IMR-90 (cell line): ENCODE measurements around the gene OVCA2. TPM values are rescaled to one million over a fixed set of nuclear protein-coding genes. Genes with fewer than 3 reads are reported as not detected.
A peak's percentile ranks its signal among the peaks of the same experiment; 100 is the strongest.

Experiments used
- ATAC-seq: fragments of 200-7000 bp; cut with Tn5 transposase; 2 replicates; pipeline ENCODE4 v1.9.1; 2020; ENCODE audit warnings: low read depth, mild to moderate bottlenecking, moderate library complexity
- BruUV-seq: library from RNA; stranded (reverse); fragments of 400-500 nt; replicated peaks from 2 replicates; lab custom pipeline; 2021; lab: Mats Ljungman, UMichigan
- CTCF ChIA-PET: fragments of 300-600 bp; formaldehyde crosslinking; extraction: SDS; loops from one replicate; lab custom pipeline; 2021; ENCODE audit warnings: antibody characterized with exemption; lab: Yijun Ruan, JAX
- POLR2A ChIA-PET: fragments of 300-600 bp; sonication (Branson Sonifier 250); formaldehyde crosslinking; loops from one replicate; lab custom pipeline; 2022; ENCODE audit warnings: antibody characterized with exemption; ENCODE audit not compliant: unreplicated experiment; lab: Charles Lee
- DNase-seq: peaks from one replicate; pipeline ENCODE4 v3.0.0; 2013
- H2AFZ ChIP-seq: replicated peaks from 2 replicates; pipeline ENCODE3; 2013; ENCODE audit warnings: low read length, mild to moderate bottlenecking; ENCODE audit not compliant: poor library complexity
- H2AK5ac ChIP-seq: 2 replicates; pipeline ENCODE4 v1.6.1; 2013; ENCODE audit warnings: low read depth, low read length, inconsistent platforms
- H2AK9ac ChIP-seq: replicated peaks from 2 replicates; pipeline ENCODE3; 2013; ENCODE audit warnings: mild to moderate bottlenecking, low read depth, low read length, moderate library complexity; ENCODE audit not compliant: poor library complexity
- H2BK120ac ChIP-seq: 2 replicates; pipeline ENCODE4 v1.6.1; 2013; ENCODE audit warnings: low read depth, low read length, inconsistent platforms
- H2BK15ac ChIP-seq: 3 replicates; pipeline ENCODE4 v1.6.1; 2013; ENCODE audit warnings: low read depth, low read length, inconsistent platforms
- H2BK20ac ChIP-seq: 2 replicates; pipeline ENCODE4 v1.6.1; 2013; ENCODE audit warnings: low read depth, mild to moderate bottlenecking, inconsistent platforms, low read length, moderate library complexity
- H2BK5ac ChIP-seq: 2 replicates; pipeline ENCODE4 v1.6.1; 2013; ENCODE audit warnings: mild to moderate bottlenecking, low read depth, low read length, inconsistent platforms; ENCODE audit not compliant: poor library complexity, severe bottlenecking
- H3K14ac ChIP-seq: replicated peaks from 2 replicates; pipeline ENCODE4 v1.6.1; 2013; ENCODE audit warnings: low read depth, low read length, inconsistent platforms
- H3K18ac ChIP-seq: 2 replicates; pipeline ENCODE4 v1.6.1; 2013; ENCODE audit warnings: low read depth, low read length, control low read depth
- H3K23ac ChIP-seq: 2 replicates; pipeline ENCODE4 v1.6.1; 2013; ENCODE audit warnings: low read depth, low read length, inconsistent platforms
- H3K27ac ChIP-seq: 2 replicates; pipeline ENCODE4 v1.5.1; 2013; ENCODE audit warnings: mild to moderate bottlenecking, control low read depth, low read length; ENCODE audit not compliant: insufficient read depth
- H3K27me3 ChIP-seq: 2 replicates; pipeline ENCODE4 v1.6.1; 2013; ENCODE audit warnings: low read length; ENCODE audit not compliant: control insufficient read depth, insufficient read depth
- H3K36me3 ChIP-seq: 2 replicates; pipeline ENCODE4 v1.6.1; 2013; ENCODE audit warnings: low read length, mixed read lengths; ENCODE audit not compliant: control insufficient read depth, insufficient read depth
- H3K4ac ChIP-seq: 2 replicates; pipeline ENCODE4 v1.6.1; 2013; ENCODE audit warnings: low read depth, low read length, inconsistent platforms
- H3K4me1 ChIP-seq: 2 replicates; pipeline ENCODE4 v1.6.1; 2013; ENCODE audit warnings: low read length, mixed read lengths; ENCODE audit not compliant: control insufficient read depth, insufficient read depth
- H3K4me2 ChIP-seq: 2 replicates; pipeline ENCODE4 v1.6.1; 2013; ENCODE audit warnings: low read depth, mild to moderate bottlenecking, control low read depth, low read length, moderate library complexity
- H3K4me3 ChIP-seq: 2 replicates; pipeline ENCODE4 v1.5.1; 2013; ENCODE audit warnings: low read depth, mild to moderate bottlenecking, control low read depth, low read length, moderate library complexity; ENCODE audit not compliant: insufficient read depth
- H3K56ac ChIP-seq: 2 replicates; pipeline ENCODE4 v1.6.1; 2013; ENCODE audit warnings: low read length, inconsistent platforms; ENCODE audit not compliant: insufficient read depth; ENCODE audit errors: extremely low read depth
- H3K79me1 ChIP-seq, 2 experiments: 2 replicates each; pipeline ENCODE4 v1.6.1; 2013; ENCODE audit warnings: low read length in 2 of 2, inconsistent platforms in 1 of 2, low read depth in 1 of 2
- H3K9ac ChIP-seq: 2 replicates; pipeline ENCODE4 v1.6.1; 2013; ENCODE audit warnings: low read depth, low read length, control low read depth
- H3K9me1 ChIP-seq: 2 replicates; pipeline ENCODE4 v1.6.1; 2013; ENCODE audit warnings: low read length, inconsistent platforms; ENCODE audit not compliant: insufficient read depth
- H3K9me3 ChIP-seq: 2 replicates; pipeline ENCODE4 v1.6.1; 2013; ENCODE audit warnings: low read length; ENCODE audit not compliant: control insufficient read depth, insufficient read depth
- H4K20me1 ChIP-seq: 2 replicates; pipeline ENCODE4 v1.6.1; 2013; ENCODE audit warnings: low read length, inconsistent platforms; ENCODE audit not compliant: insufficient read depth
- H4K5ac ChIP-seq: 2 replicates; pipeline ENCODE4 v1.6.1; 2013; ENCODE audit warnings: mild to moderate bottlenecking, low read depth, low read length, control low read depth
- H4K8ac ChIP-seq, 2 experiments: 2 replicates each; pipeline ENCODE4 v1.6.1; 2013; ENCODE audit warnings: low read depth in 2 of 2, low read length in 2 of 2, control low read depth in 1 of 2, inconsistent platforms in 1 of 2
- H4K91ac ChIP-seq: 2 replicates; pipeline ENCODE4 v1.6.1; 2013; ENCODE audit warnings: low read depth, low read length, inconsistent platforms; ENCODE audit not compliant: insufficient read depth
- BHLHE40 ChIP-seq: fragments of 150-350 bp; IDR thresholded peaks from 2 replicates; pipeline ENCODE4 v1.6.1; 2016; ENCODE audit warnings: mild to moderate bottlenecking, low read depth, low read length
- CEBPB ChIP-seq: IDR thresholded peaks from 2 replicates; pipeline ENCODE4 v1.6.1; 2012; ENCODE audit warnings: low read depth, low read length, improper control_type of control experiment
- CHD1 ChIP-seq: IDR thresholded peaks from 2 replicates; pipeline ENCODE4 v1.6.1; 2012; ENCODE audit warnings: low read depth, low read length, improper control_type of control experiment
- CTCF ChIP-seq: conservative IDR thresholded peaks from 2 replicates; pipeline ENCODE4 v1.5.1; 2012; ENCODE audit warnings: mild to moderate bottlenecking, low read depth, low read length, improper control_type of control experiment
- ELK1 ChIP-seq: fragments of 150-350 bp; IDR thresholded peaks from 2 replicates; pipeline ENCODE4 v1.6.1; 2016; ENCODE audit warnings: low read depth, mild to moderate bottlenecking, low read length, moderate library complexity, borderline replicate concordance
- FOS ChIP-seq: fragments of 150-350 bp; IDR thresholded peaks from 2 replicates; pipeline ENCODE4 v1.6.1; 2016; ENCODE audit warnings: low read depth, low read length
- MAFK ChIP-seq: IDR thresholded peaks from 2 replicates; pipeline ENCODE4 v1.6.1; 2012; ENCODE audit warnings: low read depth, low read length, improper control_type of control experiment
- MAZ ChIP-seq: IDR thresholded peaks from 2 replicates; pipeline ENCODE4 v1.6.1; 2012; ENCODE audit warnings: low read depth, mild to moderate bottlenecking, low read length, improper control_type of control experiment, moderate library complexity, borderline replicate concordance
- MXI1 ChIP-seq: IDR thresholded peaks from 2 replicates; pipeline ENCODE4 v1.6.1; 2012; ENCODE audit warnings: low read depth, mild to moderate bottlenecking, low read length, moderate library complexity, borderline replicate concordance
- NFE2L2 ChIP-seq: fragments of 150-350 bp; IDR thresholded peaks from 2 replicates; pipeline ENCODE4 v1.6.1; 2016; ENCODE audit warnings: low read depth, mild to moderate bottlenecking, low read length
- POLR2A ChIP-seq: IDR thresholded peaks from 2 replicates; pipeline ENCODE4 v1.6.1; 2012; ENCODE audit warnings: mild to moderate bottlenecking, low read depth, low read length
- RAD21 ChIP-seq: IDR thresholded peaks from 2 replicates; pipeline ENCODE4 v1.6.1; 2012; ENCODE audit warnings: low read length, improper control_type of control experiment
- RFX5 ChIP-seq: IDR thresholded peaks from 2 replicates; pipeline ENCODE4 v1.8.0; 2012; ENCODE audit warnings: low read depth, mild to moderate bottlenecking, low read length, moderate library complexity
- SMC3 ChIP-seq: fragments of 150-350 bp; IDR thresholded peaks from 2 replicates; pipeline ENCODE4 v1.6.1; 2016; ENCODE audit warnings: low read depth, mild to moderate bottlenecking, antibody characterized with exemption, low read length, moderate library complexity
- USF2 ChIP-seq: fragments of 150-350 bp; IDR thresholded peaks from 2 replicates; pipeline ENCODE4 v1.6.1; 2017; ENCODE audit warnings: mild to moderate bottlenecking, antibody characterized with exemption, low read length, low read depth
- WGBS, 2 experiments: methylation state at CpG; one replicate each; pipeline versions ENCODE4 v1.1.5 to v1.1.7; 2013; ENCODE audit warnings: missing lambda C conversion rate in 2 of 2; ENCODE audit not compliant: insufficient read length in 1 of 2; ENCODE audit errors: extremely low coverage in 2 of 2; 5-methylcytosine and 5-hydroxymethylcytosine counted together
- dilution Hi-C: fragments of 300-500 bp; cut with HindIII; formaldehyde crosslinking; loops from one replicate; pipeline ENCODE4 v1.14.3; 2018; ENCODE audit warnings: low sequenced_read_pairs; ENCODE audit not compliant: unreplicated experiment
- in situ Hi-C: fragments of 300-500 bp; cut with MboI; formaldehyde crosslinking; loops from 3 replicates; pipeline ENCODE4 v1.14.3; 2019; ENCODE audit warnings: low sequenced_read_pairs, inconsistent platforms, mixed read lengths
- intact Hi-C: fragments of 100-400 bp; cut with micrococcal nuclease; formaldehyde crosslinking; loops from 2 replicates; pipeline ENCODE4 v1.10.0; 2022
- polyA plus RNA-seq, 3 experiments: library from polyadenylated mRNA; depleted of rRNA; stranded (reverse); fragments of >200 nt; gene quantifications; 2 replicates each; pipeline ENCODE4 v1.2.3, GENCODE V29; 2012; ENCODE audit warnings: low replicate concordance in 1 of 3
- total RNA-seq: library from RNA; depleted of rRNA; stranded (reverse); fragments of >200 nt; gene quantifications from 2 replicates; pipeline ENCODE4 v1.2.3, GENCODE V29; 2012

OVCA2 gene
- total and polyA plus RNA-seq, 2 of the 4 experiments (the other 2 are of a cell fraction): 38.7 to 46.9 TPM

DNA sequence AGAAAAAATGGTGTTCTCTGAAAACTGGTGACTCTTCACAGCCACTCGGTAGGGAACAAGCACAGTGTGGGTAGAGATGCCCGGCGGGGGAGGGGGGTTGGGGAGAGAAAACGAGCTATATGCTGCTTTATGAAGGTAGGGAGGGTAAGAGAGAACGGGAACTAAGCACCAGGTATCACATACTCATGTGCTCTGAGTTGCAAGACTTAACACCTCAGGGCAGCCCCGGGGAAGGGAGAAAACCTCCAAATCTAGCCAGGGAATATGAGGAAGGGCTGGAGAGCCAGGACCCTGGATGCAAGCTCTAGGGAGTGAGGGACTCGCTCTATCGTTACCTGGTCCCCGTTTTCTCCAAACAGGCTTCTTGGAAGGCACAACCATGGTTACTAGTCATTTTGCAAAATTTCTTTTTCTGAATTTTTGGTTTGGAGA, 48.4 kb downstream of the OVCA2 start:
- CTCF ChIA-PET: interaction anchor here (1.3 to 3.3 kb wide), 2 partner anchors 141 to 155 kb away, joined by 3 to 15 read pairs; no protein-coding TSS in a partner anchor
- in situ Hi-C loops: no loop called here

More for the DNA sequence above, 48.4 kb downstream of the OVCA2 start:
- Histone ChIP-seq H3K36me3 (peaks cover 3% of the 10 kb centered on the region; the same call in 1 of the 2 replicates), H3K56ac (0 out of 2 replicates have a peak overlapping the region, but pooled peaks have one; percentile 12), H3K4ac (peak overlapping the region; percentile 93), H4K5ac (peak overlapping the region; percentile 80), H4K91ac (peak overlapping the region; percentile 60), H3K14ac (peak overlapping the region; percentile 95), H3K79me1 (peaks cover 11 to 78% of the 10 kb centered on the region in 2 experiments; a peak in 3 of 4 replicates), H2BK120ac (peak overlapping the region; percentile 90), H4K8ac (peak overlapping the region; percentile 84 to 95; a peak in 3 of 4 replicates), H3K27ac (peak overlapping the region; percentile 60), H3K4me3 (no peak overlapping the region), H3K4me1 (peaks cover 23% of the 10 kb centered on the region), H3K9me3 (no peaks in the 10 kb centered on the region), H2BK5ac (peak overlapping the region; percentile 90), H3K9me1 (peaks cover 40% of the 10 kb centered on the region), H2BK15ac (peak overlapping the region; percentile 72; the same call in 1 of the 3 replicates), H3K27me3 (no peaks in the 10 kb centered on the region), H4K20me1 (no peaks in the 10 kb centered on the region; the same call in 1 of the 2 replicates), H3K4me2 (0 out of 2 replicates have a peak overlapping the region, but pooled peaks have one; percentile 6), H3K23ac (peak overlapping the region; percentile 80; the same call in 1 of the 2 replicates), H2AK9ac (no peak overlapping the region), H3K9ac (peak overlapping the region; percentile 12; the same call in 1 of the 2 replicates), H2AK5ac (peak overlapping the region; percentile 84), H3K18ac (peak overlapping the region; percentile 67; the same call in 1 of the 2 replicates), H2BK20ac (peak overlapping the region; percentile 82), H2AFZ (no peak overlapping the region)
- DNase-seq (no peak), ATAC-seq (no peak)
- intact Hi-C loops (no loop called here), dilution Hi-C loops (no loop called here)
- TF ChIP-seq ELK1 (no peak), CTCF (no peak), POLR2A (no peak), USF2 (no peak), MAZ (no peak), RFX5 (no peak), MXI1 (no peak), CEBPB (no peak), FOS (no peak), MAFK (no peak), NFE2L2 (no peak), BHLHE40 (no peak), RAD21 (no peak), SMC3 (no peak), CHD1 (no peak)
- POLR2A ChIA-PET: no interaction called here
- BruUV-seq: no TSS peak
- 71% methylated on average over 4 of the region's 9 CpGs; no CpG with 5 or more reads in 1 of the 2 experiments for WGBS, 2 experiments
